ENCODE measurements around the gene S100A7.

- TF ChIP-seq, protein P1, sequence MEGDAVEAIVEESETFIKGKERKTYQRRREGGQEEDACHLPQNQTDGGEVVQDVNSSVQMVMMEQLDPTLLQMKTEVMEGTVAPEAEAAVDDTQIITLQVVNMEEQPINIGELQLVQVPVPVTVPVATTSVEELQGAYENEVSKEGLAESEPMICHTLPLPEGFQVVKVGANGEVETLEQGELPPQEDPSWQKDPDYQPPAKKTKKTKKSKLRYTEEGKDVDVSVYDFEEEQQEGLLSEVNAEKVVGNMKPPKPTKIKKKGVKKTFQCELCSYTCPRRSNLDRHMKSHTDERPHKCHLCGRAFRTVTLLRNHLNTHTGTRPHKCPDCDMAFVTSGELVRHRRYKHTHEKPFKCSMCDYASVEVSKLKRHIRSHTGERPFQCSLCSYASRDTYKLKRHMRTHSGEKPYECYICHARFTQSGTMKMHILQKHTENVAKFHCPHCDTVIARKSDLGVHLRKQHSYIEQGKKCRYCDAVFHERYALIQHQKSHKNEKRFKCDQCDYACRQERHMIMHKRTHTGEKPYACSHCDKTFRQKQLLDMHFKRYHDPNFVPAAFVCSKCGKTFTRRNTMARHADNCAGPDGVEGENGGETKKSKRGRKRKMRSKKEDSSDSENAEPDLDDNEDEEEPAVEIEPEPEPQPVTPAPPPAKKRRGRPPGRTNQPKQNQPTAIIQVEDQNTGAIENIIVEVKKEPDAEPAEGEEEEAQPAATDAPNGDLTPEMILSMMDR (IDR thresholded peaks at IDR 0.05): no peak
- TF ChIP-seq EP300 (IDR thresholded peaks at IDR 0.05): no peak
- TF ChIP-seq POLR2A (IDR thresholded peaks at IDR 0.05): no peak
Measured at GRCh38 chr1:153456396-153456795, 4.1 kb downstream of the S100A7 start.

Data from ovary (tissue), 3 donors.